ENCODE measurements around the gene TGFBR2. TPM values are rescaled to one million over a fixed set of nuclear protein-coding genes. Genes with fewer than 3 reads are reported as not detected.

The TGFBR2 gene
- total RNA-seq, 2 donors from 2014 or later, result 37.7 to 45.9 TPM

DNA sequence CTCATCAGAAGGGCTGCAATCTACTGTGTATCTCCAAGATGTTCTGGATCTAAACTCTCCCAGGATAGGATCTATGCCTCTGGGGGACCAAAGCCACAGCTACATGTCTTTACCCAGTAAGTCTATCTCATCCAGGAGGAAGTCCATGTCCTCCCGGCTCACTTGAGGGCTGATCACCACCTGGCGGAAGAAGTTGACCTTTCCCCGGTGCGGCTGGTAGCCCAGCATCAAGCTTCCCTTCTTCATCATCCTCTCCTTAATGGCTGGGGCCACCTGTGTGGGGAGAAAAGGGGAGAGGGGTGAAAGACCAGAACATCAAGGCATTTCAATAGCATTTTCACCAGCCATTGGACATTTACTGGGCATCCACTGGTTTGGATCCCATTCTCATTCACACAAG, 121.7 kb downstream of the TGFBR2 start:
- Mint-ChIP-seq H3K36me3 (ENCODE audit: insufficient read depth in 2 of 2) (peaks cover 0 to 1% of the 10 kb centered on the region in 2 donors), H3K9me3 (peaks cover 6 to 8% of the 10 kb centered on the region in 2 donors), H3K4me3 (no peak overlapping the region), H3K4me1 (ENCODE audit: low read depth) (peaks cover 32% of the 10 kb centered on the region), H3K27ac (no peak overlapping the region), H3K27me3 (ENCODE audit: low read depth) (no peaks in the 10 kb centered on the region)
- ATAC-seq (replicated peaks in 1 of 2) (no peak), DNase-seq (no peak)

DNA sequence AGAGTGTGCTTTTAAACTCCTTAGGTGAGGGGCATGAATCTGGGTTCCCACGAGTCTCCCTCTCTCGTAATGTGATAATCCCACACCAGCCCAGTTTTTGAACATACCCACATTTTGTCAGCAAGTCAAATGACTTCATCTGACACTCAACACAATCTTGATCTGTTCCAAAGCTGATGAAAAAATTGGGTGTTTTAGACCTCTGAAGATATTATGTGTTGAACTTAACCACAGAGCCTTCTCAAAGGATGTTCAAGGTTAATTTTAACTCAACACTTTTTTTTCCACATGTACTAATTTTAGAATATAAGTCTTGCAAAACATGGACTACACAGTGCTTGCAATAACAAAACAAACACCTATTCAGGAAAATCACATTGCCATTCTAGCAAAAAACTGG, 123.1 kb downstream of the TGFBR2 start:
- H3K36me3 Mint-ChIP-seq (ENCODE audit: insufficient read depth in 2 of 2), result peaks cover 0 to 1% of the 10 kb centered on the region in 2 donors
- peak overlapping the region in 1 of 2 donors; percentile 25 for H3K4me3 Mint-ChIP-seq
- no peaks in the 10 kb centered on the region for H3K27me3 Mint-ChIP-seq (ENCODE audit: low read depth)
- H3K4me1 Mint-ChIP-seq (ENCODE audit: low read depth), result peaks cover 38% of the 10 kb centered on the region
- ATAC-seq (replicated peaks in 1 of 2), result peak in 1 of 2 donors; percentile 15
- peak overlapping the region; percentile 42 for H3K27ac Mint-ChIP-seq
- H3K9me3 Mint-ChIP-seq, result peaks cover 6 to 8% of the 10 kb centered on the region in 2 donors
- DNase-seq, result no peak

DNA sequence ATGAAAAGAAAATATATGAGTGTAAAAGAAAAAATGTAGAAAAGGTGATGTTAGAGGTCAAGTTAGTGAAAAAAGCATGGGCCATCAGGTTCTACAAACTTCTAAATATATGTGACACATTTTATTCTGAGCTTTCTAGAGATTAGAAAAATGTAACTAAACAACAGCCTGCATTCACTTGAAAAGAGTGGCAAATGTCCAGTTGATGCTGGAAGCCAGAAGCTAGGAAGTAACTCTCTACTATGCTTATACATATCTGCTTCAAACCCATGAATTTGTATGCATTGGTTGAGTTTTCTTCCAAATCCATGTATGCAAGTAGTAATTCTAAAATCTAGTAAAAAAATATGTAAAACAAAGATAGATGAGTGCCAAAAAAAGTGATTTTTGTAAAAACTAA, 123.5 kb downstream of the TGFBR2 start:
- peaks cover 38% of the 10 kb centered on the region for H3K4me1 Mint-ChIP-seq (ENCODE audit: low read depth)
- H3K27me3 Mint-ChIP-seq (ENCODE audit: low read depth), result no peaks in the 10 kb centered on the region
- H3K9me3 Mint-ChIP-seq, result peaks cover 6% of the 10 kb centered on the region in 2 donors
- DNase-seq (no peak), ATAC-seq (replicated peaks in 1 of 2) (no peak)
- peak overlapping the region in 1 of 2 donors; percentile 25 for H3K4me3 Mint-ChIP-seq
- peaks cover 0 to 1% of the 10 kb centered on the region in 2 donors for H3K36me3 Mint-ChIP-seq (ENCODE audit: insufficient read depth in 2 of 2)
- no peak overlapping the region for H3K27ac Mint-ChIP-seq

DNA sequence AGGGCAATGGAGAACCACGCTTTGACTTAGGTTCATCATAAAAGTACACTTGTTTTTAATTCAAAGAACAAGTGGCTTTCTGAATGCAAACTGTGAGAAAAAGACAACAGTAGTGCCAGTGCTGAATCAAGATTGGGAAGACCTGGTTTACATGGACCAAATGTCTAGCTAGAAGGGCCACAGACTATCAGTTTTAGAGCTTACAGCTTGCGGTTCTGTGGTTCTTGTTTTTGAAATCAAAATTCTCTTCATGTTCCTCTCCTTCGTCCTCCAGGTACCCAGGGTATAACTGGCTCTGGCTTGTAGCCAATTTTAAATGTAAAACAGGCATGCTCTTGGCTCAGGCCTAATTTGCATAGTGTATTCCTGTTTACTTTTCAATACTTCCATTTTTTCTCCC, 124.6 kb downstream of the TGFBR2 start:
- Mint-ChIP-seq H3K9me3 (no peaks in the 10 kb centered on the region), H3K36me3 (ENCODE audit: insufficient read depth in 2 of 2) (no peaks in the 10 kb centered on the region), H3K27ac (no peak overlapping the region), H3K4me3 (peak overlapping the region in 1 of 2 donors; percentile 25), H3K27me3 (ENCODE audit: low read depth) (no peaks in the 10 kb centered on the region), H3K4me1 (ENCODE audit: low read depth) (peaks cover 38% of the 10 kb centered on the region)
- no peak for ATAC-seq (replicated peaks in 1 of 2)
- no peak for DNase-seq

DNA sequence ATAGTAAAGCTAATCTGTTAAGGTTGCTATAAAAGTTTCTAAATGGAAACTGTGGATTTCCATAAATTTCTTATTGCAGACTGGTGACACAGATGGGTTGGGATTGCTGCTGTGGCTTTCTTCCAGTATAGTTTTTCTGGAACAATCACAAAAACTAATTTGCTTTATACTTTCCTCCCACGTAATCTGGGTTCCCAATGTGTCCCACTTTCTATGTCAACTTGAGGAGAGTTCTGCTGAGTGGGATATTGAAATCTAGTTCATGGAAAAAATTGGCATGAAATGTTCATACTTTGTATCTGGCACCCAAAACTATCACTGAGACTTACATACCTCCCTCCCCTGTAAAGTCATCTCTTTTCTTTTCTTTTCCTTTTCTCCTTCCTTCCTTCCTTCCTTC, 126.8 kb downstream of the TGFBR2 start:
- DNase-seq, result no peak
- Mint-ChIP-seq H3K36me3 (ENCODE audit: insufficient read depth in 2 of 2) (no peaks in the 10 kb centered on the region), H3K27me3 (ENCODE audit: low read depth) (no peaks in the 10 kb centered on the region), H3K4me1 (ENCODE audit: low read depth) (peaks cover 57% of the 10 kb centered on the region), H3K9me3 (no peaks in the 10 kb centered on the region), H3K27ac (no peak overlapping the region), H3K4me3 (no peak overlapping the region)
- no peak for ATAC-seq (replicated peaks in 1 of 2)

DNA sequence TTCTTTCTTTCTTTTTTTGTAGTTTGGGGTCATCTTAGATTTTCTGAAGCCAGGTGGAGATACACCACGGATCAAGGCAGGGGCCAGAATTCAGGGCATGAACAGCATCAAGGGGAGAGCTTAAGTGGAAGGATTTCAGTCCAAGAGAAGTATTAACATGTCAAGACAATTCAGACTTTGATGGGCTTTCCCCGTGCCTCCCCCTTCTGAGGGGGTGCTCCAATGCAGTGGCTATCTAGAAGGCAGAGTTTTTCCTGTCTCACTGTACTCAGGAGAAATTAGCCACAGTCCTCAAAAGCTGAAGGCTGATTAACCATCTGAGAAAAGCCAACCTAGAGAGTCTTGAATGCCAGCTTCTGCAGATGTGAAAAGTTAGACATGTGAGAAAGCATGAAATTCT, 127.3 kb downstream of the TGFBR2 start:
- no peak for ATAC-seq (replicated peaks in 1 of 2)
- no peaks in the 10 kb centered on the region for H3K36me3 Mint-ChIP-seq (ENCODE audit: insufficient read depth in 2 of 2)
- no peak for DNase-seq
- no peak overlapping the region for H3K27ac Mint-ChIP-seq
- no peaks in the 10 kb centered on the region for H3K9me3 Mint-ChIP-seq
- H3K4me3 Mint-ChIP-seq, result peak overlapping the region; percentile 6 to 52
- peaks cover 62% of the 10 kb centered on the region for H3K4me1 Mint-ChIP-seq (ENCODE audit: low read depth)
- H3K27me3 Mint-ChIP-seq (ENCODE audit: low read depth), result no peaks in the 10 kb centered on the region

DNA sequence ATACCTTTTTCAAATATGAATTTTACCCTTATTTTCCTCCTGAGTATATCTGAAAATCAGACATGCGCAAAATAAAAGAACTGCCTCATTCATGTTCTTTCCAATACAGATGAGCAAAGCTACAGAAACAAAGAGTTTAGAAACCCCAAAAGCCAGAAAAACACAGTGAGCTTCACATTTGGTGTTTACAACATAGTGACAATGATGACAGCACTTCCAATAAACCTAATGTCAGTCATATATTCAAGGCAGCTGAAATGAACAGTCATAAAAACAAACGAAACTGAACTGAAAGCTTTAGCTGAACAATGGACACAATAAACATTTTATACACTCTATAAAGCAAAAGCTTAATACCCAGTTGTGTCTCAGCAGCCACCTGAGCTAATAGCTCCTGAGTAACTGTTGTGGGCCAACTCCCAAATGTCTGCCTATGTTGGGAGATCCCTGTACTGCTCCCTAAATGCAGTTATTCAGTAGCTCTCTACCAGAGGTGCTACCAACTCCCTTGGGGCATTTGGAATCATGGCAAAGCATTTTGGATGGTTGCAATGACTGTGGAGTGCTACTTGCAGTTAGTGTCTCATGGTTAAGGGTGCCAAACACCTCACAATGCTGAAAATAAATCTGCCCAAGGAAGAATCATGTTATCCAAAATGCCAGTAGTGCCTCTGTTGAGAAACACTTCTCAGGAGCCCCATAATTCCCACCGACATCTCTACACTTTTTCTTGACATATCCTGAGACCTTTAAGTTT, 131.5 kb downstream of the TGFBR2 start:
- Mint-ChIP-seq H3K4me1 (ENCODE audit: low read depth) (peaks cover 42% of the 10 kb centered on the region), H3K27me3 (ENCODE audit: low read depth) (no peaks in the 10 kb centered on the region), H3K36me3 (ENCODE audit: insufficient read depth in 2 of 2) (no peaks in the 10 kb centered on the region), H3K27ac (peak overlapping the region; percentile 90), H3K9me3 (no peaks in the 10 kb centered on the region), H3K4me3 (peak overlapping the region in 1 of 2 donors; percentile 52)
- no peak for DNase-seq
- ATAC-seq (replicated peaks in 1 of 2), result peak; percentile 71 to 80

DNA sequence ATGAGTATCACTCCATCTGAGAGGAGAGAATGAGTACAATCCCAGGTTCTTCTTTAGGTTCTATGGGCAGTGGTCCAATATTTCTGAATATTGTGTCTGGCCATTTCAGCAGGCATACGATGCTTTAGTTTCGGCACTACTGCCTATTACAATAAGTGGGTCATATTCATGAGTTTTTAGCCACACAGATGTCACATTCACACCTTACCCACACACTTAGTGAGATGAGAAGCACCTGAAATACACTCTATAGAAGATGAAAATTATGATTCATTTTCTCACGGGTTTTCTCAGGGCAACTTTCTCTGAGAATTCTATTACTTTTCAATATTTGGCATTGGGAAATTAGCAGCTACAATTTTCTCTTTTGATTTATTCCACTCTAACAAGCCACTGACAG, 132.2 kb downstream of the TGFBR2 start:
- H3K36me3 Mint-ChIP-seq (ENCODE audit: insufficient read depth in 2 of 2), result no peaks in the 10 kb centered on the region
- peak overlapping the region; percentile 40 for H3K27ac Mint-ChIP-seq
- H3K9me3 Mint-ChIP-seq, result no peaks in the 10 kb centered on the region
- H3K27me3 Mint-ChIP-seq (ENCODE audit: low read depth), result no peaks in the 10 kb centered on the region
- peak overlapping the region in 1 of 2 donors; percentile 31 for H3K4me3 Mint-ChIP-seq
- peaks cover 46% of the 10 kb centered on the region for H3K4me1 Mint-ChIP-seq (ENCODE audit: low read depth)
- DNase-seq (no peak), ATAC-seq (replicated peaks in 1 of 2) (peak; percentile 81 to 83)

DNA sequence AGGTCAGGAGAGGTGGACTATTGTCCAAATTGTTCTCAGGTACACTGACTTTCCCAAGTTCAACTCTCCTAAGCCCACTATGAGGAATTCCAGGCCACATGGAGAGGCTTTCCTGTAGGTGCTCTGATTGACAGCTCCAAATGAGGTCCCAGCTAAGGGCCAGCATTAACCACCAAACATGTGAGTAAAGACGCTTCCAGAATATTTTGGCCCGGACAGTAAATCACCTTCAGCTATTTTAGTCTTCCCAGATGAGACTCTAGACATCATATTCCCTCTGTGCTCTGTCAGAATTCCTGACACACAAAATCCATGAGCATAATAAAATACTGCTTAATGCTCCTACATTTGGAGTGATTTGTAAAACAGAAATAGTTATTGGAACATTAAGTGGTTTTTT, 135.5 kb downstream of the TGFBR2 start:
- Mint-ChIP-seq H3K9me3 (no peaks in the 10 kb centered on the region), H3K27ac (no peak overlapping the region), H3K4me3 (no peak overlapping the region), H3K36me3 (ENCODE audit: insufficient read depth in 2 of 2) (no peaks in the 10 kb centered on the region), H3K4me1 (ENCODE audit: low read depth) (peaks cover 46% of the 10 kb centered on the region), H3K27me3 (ENCODE audit: low read depth) (no peaks in the 10 kb centered on the region)
- ATAC-seq (replicated peaks in 1 of 2), result no peak
- no peak for DNase-seq

DNA sequence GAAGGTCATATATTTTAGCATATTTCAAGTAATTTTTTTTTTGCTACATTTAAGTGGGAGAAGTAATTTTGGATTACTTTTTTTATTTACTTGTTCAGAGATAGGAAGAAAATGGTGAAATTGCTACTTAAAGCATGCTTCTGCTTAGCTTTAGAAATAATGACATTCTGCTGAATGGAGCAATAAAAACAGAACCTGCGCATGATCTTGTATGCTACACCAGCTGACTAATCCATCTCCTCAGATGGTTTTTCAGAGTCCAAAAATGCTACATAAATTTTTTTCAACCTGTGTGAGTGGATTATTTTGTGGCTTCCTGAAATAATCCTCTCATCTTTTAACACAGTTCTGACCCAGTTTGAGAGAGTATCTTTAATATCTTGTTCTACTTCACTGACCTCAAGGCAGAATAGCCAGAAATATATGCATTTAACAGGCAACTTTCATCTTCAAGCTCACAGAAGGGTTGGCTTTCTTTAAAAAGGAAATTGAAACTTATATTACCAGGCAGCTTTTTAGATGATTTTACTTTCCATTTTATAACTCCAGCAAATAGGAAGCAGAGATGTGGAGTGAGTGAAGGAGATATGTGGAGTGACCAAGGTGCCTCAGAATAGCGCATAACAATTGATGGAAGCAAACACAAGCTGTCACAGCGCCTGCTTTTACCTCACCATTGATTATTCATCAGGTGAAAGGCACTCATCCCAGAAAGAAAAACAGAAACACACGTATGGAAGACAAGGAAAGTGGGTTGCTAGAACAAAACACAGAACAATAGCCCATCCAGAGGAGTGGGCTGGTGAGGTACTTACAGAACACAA, 136.6 kb downstream of the TGFBR2 start:
- ATAC-seq (replicated peaks in 1 of 2) (no peak), DNase-seq (no peak)
- Mint-ChIP-seq H3K27ac (peak overlapping the region; percentile 40), H3K4me1 (ENCODE audit: low read depth) (peaks cover 39% of the 10 kb centered on the region), H3K4me3 (peak overlapping the region; percentile 33 to 38), H3K36me3 (ENCODE audit: insufficient read depth in 2 of 2) (no peaks in the 10 kb centered on the region), H3K9me3 (no peaks in the 10 kb centered on the region), H3K27me3 (ENCODE audit: low read depth) (no peaks in the 10 kb centered on the region)

All from activated T-cell treated with anti-CD3 and anti-CD28 coated beads, Interleukin-2, amount 50 U/mL, for 72 hours (primary cell).